DMS114 treated with DMSO at 0.1 percent for 48 hours (cell line): ENCODE data around the gene SH3RF3.
A peak's percentile ranks its signal among the peaks of the same experiment; 100 is the strongest.
"Not testable (repeated sequence)": the region's sequence is repeated elsewhere in the genome, so short reads cannot be mapped to it uniquely, and the experiment has no call there.

Experiments used
- DNase-seq: peaks from one replicate; lab custom pipeline; 2025; ENCODE audit not compliant: unreplicated experiment; lab: John Stamatoyannopoulos, UW

SH3RF3 gene

DNA sequence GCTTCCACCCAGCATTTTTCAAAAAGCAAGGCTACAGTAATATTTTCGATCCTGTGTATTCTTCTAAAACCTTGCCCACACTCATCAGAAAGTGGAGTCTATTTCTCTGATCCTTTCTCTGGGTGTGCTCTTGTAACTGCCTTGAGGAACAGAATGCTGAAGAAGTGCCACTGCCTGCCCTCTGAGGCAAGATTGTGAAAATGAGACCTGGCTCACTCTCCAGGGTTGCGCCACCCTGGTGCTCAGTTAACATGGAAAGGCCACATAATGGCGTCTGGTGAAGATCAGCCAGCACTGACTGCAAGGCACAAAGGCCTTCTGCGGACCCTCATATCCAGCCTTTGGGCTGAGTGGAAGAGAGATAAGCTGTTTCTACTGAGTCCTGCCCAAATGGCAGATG, 11.2 kb upstream of the SH3RF3 start:
- no peak for DNase-seq

DNA sequence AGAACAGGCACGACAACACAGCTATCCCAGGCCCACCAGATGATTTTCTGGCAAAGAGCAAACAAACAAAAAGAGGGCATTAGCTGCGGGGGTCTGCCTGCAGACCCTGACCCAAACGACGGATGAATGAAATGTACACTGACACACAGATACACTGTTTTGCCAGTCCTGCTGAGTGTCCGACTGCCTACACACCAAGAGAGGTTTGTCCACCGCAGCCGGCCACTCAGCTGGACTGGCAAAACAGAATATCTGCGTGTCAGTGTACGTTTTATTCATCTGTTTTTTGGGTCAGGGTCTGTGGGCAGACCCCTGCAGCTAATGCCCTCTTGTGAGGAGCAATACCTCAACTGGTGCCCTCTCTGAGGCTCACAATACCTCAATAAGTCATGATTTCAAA, 10.7 kb upstream of the SH3RF3 start:
- DNase-seq: no peak

DNA sequence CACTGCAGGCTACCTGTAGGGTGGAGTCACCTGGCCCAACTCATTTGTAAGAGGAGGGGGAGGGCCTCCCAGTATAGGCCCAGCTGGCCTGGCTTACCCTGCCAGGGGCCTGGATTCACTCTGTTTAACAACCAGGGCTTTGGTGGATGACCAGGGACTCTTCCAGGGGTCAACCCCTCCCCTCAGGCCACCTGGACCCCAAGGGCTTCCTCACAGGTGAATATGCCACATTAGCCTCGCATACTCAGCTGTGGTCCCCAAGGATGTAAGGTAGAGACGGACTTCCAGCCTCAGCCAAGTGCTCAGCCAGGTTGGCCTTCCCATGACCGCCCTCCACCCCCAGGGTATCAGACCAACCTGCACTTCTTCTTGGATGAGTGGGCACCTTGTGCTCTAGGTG, 8.8 kb upstream of the SH3RF3 start:
- DNase-seq: no peak

DNA sequence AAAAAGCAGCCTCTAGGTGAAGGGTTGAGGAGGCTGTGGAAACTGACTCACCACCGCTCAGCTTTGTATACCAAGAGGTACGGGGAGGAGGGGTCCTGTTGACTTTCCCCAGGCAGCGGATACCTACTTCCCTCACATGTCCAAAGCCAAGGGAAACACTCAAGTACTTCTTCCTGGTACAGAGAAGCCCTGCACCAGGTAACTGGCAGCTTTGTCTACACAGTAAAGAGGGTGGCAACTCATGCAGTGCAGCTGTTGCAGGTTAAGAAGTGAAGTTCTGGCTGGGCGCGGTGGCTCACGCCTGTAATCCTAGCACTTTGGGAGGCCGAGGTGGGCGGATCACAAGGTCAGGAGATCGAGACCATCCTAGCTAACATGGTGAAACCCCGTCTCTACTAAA, 8.3 kb upstream of the SH3RF3 start:
- not testable (repeated sequence) for DNase-seq

DNA sequence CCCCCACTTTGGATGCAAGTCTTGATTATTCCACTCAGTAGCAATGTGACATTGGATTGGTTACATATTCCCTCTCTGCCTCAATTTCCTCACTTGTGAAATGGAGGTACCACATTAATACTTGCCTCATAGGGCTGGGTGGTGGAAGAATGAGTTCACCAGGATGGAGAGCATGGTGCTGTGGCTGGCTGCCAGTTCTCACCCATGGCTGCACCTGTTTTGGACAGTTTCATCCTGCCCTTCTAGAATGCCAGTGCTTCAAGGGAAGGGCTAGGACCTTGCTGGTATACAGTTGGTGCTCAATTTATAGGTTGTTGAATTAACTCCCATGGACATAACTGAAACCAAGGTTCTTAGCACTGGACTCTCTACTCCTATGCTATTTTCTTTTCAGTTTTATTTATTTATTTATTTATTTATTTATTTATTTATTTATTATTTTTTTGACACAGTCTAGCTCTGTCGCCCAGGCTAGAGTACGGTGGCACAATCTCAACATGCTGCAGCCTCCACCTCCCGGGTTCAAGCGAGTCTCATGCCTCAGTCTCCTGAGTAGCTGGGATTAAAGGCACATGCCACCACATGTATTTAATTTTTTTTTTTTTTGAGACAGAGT, 5.3 kb upstream of the SH3RF3 start:
- no peak for DNase-seq

DNA sequence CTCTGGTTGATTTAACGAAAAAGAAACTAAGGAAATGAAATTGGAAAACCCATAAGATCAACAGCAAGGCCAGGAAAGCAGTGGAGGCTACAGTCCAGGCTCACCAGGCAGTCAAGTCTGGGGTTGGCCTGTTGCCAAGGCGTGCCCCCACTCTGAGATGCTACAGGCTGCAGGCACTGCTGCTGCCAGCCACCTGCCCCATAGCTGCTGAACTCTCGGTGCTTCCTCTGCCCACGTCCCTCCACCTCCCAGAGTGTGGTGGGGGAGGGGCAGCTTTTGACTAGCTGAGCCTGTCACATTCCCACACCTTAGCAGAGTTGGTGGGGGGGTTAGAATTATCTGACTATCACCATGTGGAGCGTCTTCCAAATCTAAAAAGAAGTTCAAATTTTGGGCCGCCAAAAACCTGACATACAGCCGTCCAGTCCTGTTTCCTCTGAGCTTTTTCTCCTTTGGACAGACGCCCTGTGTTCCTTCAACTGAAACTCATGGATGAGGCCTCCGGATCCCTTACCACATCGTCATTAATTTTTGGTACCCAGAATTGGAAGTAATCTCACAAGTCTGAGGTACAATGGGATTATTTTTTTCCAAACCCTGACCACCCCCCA, 3.9 kb upstream of the SH3RF3 start:
- DNase-seq: no peak

DNA sequence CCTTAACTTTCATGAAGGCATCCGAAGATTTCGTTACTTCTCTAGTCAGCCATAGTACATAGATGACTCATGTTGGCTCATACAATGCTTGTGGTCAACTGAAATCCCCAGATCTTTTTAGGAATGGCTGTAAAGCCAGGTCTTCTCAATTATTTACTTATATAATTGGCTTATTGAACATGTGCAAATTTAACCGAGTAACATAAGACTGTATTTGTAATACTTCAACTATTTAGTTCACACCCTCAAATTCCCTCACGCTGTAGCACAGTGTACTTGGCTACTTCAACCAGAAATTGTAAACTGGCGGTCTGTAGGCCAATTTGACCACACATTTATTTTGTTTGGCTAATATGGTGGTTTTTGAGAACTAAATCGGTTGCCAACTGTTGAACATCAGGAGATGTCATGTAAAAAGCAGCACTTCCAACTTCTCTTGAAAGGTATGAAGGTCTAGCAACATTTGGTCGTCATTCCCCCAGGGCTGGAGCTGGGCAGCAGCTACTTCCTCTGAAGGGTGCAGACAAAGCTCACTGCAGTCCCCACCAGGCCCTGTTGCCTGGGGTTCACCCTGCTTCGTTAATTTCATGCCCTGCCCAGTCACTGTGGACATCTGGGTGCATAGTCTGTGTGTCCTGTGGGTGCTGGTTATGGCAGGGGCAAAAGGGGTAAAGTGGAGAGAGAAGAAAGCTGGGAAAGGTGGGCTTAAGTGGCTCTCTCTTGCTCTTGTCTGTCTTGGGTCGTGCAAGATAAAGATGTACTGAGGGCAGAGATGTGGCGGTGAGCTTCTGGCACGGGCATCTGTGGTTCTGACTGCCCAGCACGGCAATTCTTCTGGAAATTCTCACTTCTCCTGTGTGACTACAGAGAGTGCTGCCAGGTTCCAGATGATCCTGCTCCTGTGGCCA, 3.2 kb upstream of the SH3RF3 start:
- no peak for DNase-seq

DNA sequence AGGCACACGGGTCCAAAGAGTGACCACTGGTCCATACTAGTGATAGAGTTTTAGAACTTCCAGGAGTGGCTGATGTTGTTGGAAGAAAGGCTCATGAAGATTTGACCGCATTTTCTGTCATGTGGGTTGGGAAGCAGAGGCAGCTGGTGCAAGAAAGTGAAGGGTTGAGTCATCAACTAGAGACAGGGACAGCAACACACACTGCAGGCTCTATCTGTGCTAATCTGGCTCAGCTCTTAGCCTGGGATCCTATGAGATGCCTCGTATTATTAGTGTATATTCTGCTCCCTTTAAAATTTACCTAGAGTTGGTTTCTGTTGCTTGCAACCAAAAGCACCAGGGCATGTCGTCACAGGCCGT, 2.5 kb upstream of the SH3RF3 start:
- DNase-seq: no peak

DNA sequence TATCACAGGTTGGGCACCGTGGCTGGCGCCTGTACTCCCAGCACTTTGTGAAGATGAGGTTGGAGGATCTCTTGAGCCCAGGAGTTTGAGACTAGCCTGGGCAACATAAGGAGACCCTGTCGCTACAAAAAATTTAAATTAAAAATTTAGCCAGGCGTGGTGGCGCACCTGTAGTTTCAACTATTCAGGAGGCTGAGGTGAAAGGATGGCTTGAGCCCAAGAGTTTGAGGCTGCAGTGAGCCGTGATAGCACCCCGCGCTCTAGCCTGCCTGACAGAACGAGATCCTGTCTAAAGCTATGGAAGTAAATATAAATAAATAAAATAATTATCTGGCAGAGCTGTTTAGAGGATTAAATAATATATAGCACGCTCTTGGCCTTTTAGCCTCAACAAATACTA, 1.4 kb upstream of the SH3RF3 start:
- no peak for DNase-seq

DNA sequence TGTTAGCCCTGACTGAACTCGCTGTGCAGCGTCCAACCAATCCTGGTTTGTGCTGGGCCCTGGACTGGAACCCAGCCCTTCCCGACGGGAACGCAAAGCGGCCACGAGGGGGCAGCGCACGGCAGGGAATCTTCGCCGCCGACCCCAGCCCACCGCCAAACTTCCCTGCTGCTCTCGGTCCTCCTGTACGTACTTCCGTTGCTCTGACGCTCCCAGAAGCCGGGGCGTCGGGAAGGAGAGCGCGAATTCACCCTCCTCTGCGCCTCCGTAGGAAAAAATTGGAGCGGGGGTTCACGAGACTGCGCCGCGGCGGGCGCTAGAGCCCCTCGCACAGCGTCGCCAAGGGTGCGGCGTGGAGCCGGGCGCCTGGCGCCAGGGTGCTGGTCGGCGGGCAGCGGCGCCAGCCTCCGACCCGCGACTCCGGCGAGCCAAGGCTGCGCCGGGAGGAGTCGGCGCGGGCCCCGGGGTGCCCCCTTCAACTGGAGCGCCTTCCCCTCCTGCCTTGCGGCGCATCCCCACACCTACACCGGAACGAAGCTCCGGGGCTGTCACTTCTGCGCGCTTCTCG, 873 bp upstream of the SH3RF3 start:
- peak; percentile 56 for DNase-seq

DNA sequence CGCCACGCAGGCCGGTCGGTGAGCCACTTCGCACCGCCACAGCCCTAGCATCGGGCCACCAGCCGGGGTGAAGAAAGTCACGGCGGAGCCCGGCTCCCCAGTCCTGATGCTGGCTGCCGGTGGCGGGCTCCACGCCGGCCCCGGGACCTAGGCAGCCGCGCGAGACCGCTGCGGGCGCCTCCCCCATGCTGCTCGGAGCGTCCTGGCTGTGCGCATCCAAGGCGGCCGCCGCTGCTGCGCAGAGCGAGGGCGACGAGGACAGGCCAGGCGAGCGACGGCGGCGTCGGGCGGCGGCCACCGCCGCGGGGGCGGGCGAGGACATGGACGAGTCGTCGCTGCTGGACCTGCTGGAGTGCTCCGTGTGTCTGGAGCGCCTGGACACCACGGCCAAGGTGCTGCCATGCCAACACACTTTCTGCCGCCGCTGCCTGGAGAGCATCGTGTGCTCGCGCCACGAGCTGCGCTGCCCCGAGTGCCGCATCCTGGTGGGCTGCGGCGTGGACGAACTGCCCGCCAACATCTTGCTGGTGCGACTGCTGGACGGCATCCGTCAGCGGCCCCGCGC, 433 bp downstream of the SH3RF3 start:
- DNase-seq: no peak

DNA sequence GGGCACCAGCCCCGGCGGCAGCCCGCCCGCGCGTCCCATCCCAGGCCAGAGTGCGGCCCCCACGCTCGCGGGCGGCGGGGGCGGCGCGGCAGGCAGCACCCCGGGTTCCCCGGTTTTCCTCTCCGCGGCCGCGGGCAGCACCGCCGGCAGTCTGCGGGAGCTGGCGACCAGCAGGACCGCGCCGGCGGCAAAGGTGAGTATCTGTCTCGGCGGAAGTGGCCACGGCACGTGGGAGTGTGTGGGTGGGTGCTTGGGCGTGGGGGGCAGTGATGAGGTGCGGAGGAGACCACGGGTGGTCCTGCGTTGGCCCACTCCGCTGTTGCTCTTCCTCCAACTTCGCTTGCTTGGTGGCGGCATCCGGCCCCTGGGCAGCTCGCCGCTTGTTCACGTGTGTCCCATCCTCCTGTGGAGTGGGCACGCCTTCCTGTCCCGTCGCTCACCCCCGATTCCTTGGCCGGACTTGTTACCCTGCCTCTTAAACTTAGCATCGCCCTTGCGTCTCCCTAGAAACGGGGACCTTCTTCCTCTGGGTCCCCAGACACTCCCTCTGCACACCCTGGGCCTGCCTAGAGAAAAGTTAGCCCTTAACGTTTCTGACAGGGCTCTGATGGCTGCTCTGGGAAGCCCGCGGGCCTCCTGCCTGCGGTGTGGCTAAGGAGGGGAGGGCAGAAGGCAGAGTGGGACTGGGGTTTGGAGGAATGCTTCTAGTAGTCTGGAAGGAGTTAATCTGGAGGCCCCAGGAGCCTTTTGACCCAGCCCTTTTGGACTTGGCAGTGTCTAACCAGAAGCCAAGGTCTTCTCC, 1.1 kb downstream of the SH3RF3 start:
- DNase-seq: no peak

DNA sequence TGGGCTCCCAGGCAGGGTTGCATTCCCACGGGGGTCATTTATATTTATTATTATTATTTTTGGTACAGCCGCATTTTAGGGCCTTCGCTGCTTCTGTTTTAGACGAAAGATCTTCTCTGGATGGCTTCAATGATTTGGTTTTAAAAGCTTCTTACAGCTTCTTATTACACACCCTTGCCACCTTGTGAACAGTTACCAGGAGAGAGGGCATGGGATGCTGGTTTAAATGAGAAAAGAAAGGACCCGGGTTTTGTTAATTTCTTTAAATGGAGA, 1.7 kb downstream of the SH3RF3 start:
- no peak for DNase-seq

DNA sequence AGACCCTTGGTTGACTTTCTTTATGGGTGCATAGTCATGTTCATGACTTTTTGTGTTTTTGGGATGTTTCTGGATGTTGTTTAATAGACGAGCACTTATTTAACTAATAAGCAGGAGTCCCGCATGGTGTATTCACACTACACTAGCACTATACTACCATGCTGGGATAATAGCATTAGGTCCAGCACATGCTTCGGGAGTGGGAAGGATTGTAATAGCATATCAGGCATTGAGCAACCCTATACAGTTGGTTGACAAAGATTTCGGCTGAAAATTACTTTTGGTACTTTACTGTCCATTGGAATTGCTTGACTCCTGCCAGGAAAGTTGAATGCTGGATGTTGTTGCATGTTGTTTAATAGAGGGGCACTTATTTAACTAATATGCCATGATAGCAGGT, 2.8 kb downstream of the SH3RF3 start:
- no peak for DNase-seq

DNA sequence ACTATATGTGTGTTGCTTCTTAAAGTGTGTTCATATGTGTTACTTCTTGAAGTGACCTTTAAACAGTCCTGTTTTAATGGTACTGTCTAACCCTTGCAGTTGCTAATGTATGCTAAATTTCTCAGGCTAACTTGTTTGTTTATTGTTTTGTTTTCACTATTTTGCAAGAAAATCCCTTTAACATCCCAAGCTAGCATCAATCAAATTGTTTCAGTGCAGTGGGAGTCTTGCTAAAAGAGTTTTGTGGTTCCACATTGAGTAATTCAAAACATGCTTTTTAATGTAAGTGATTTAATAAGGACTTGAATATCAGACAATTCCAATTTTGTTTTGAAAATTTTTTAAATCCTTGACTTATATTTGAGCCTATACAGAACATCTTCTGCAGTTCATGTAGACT, 3.6 kb downstream of the SH3RF3 start:
- no peak for DNase-seq

DNA sequence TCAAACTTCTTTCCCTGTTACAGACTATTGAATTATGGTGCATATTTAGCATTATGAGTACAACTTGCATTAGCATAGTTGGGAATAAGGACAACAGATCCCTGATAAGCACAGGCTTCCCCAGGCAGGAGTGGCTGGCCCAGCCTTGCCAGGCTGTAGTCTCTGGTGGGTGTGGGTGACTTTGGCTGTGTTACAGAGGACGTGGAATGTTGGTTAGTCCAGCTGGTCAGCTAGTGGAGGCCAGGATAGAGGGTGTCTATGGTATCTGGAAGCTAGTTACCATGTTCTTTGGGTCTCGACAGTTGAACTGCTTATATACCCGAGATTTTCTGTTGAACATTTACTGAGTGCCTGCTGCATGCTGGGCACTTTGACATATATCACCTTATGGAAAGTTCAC, 4.7 kb downstream of the SH3RF3 start:
- no peak for DNase-seq

DNA sequence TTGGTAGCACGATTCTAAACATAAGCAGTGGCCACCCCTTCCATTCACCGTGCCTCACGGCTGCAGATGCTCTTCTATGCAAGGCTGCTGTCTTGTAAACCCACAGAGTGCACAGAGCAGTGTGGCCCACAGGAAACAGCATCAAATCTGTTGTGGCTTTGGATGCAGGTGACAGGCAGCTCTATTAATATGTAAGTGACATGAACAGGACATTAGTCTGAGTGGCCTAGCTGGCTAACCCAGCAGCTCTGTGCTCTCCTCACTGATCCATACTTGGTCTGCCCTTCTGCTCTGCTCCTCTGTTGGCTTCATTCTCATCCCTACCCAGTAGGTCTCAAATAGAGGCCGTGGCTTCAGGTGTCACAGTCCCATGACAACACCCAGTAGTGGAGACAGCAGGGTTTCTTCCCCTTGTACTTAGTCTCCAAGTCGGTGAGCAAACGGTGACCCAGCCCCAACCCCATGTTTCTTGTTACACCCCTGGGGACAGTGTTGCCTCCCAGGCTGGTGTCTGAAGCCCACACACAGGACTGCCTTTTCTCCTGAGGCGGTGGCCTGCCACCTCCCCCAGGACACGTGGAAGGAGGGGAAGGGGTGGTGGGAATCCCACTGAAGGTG, 5.8 kb downstream of the SH3RF3 start:
- DNase-seq: no peak

DNA sequence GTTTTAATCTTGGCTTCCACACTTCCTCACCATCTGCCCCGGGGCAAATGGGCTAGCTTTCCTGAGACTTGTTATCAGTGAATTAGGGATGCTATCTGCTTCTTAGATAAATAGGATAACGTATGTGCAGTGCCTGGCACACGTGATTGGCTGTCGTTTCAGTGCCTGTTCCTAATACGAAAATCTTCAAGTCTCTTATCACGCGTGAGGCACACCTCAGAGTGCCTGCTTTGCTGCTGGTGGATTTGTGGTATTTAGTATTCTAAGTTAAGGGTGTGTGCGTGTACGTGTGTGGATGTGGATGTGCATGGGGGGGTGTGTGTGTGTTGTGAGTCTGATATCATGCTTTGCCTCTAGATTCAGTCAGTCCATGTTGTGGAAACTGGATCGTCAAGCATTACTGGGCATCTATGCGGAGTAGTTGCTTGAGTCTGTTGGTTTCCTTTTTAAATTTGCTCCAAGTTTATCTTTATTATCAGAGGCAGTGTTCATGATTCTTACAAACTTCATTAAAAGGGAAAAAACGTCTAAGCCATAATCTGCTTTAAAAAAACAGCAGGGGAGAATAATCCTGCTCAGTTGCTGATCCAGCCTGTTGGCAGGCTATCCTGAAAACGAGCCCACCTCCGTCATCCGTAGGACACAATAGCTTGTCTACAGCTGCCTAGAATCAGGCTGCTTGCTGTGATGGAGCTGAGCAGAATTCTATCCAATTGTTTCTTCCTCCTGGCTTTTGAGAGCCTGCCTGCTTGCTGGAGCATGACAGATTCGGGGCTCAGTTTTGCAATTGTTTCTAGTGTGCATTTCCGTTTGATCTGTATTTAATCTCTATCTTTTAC, 6.6 kb downstream of the SH3RF3 start:
- DNase-seq: no peak

DNA sequence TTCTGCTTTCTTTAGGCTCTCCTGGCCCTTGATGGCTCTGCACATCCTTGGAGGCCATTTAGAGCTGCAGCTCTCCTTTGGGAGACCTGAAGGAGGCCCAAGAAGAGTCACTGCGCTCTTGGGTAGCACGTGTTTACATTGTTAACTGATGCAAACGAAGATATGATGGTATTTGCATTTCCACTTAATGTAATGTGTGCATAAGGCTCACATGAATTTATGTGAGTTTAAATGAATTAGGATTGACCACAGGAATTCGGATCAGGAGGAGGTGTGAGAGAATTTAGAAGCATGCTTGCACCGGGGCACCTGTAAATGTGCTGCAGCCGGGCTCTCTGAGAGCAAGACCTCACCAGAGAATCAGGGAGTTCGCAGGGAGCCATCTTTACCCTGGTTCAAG, 7.5 kb downstream of the SH3RF3 start:
- no peak for DNase-seq

DNA sequence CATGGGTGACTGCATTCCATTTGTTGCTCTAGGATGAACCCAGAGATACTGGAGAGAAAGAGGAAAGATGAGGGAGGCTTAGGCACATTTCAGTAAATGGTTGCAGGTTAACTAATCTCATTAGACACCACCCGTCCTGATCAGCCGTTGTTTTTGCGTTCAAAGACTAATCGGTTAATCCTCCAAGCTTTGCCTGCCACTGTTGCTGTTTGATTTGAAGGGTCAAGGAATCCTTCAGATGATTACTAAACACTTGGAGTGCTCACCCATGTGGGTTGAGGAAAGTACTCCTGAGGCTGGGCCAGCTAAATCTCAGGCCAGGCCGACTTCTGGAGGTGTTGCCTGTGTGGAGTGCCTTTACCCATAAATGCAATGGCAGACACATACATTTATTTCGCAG, 8.6 kb downstream of the SH3RF3 start:
- no peak for DNase-seq
